ENCODE data around the gene DQX1. TPM values are rescaled to one million over a fixed set of nuclear protein-coding genes. Genes with fewer than 3 reads are reported as not detected.

The DQX1 gene
- polyA plus RNA-seq, 1 donor (not counting 4 experiments of a cell fraction or from before 2014, with no cell fraction given): 5.9 TPM

DNA sequence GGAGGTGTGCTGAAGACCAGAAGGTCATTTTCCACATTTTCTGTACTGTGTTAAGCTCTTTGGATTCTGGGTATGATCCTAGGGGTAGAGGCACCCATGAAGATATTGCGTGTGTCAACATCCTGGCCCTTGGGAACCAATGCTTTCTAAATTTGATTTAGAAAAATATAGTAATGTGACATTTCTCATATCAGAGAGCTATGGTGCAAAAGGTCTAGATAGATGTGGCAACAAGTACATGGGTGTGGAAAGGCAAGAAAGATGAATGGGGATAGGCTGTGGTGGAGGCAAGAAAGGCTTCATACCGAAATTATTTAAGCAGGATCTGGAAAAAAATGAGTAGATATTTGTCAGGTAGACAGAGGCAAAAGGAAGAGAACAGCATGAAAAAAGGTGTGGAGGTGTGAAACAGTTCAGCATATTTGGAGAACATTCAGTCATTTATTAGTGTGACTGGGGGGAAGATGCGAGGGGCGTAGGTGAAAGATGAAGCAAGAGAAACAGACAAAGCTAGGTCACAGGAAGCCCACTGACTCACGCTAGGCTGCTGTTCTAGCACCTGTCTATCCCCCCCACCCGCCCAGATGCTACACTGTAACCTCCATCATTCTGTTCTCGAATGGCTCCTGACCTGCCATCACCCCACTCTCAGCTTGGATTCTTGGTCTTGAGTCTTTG is 40.2 kb upstream of the DQX1 start:
- Histone ChIP-seq H3K4me3 (ENCODE audit: control insufficient read depth in 2 of 3, extremely low read depth in 1 of 3, insufficient read depth in 2 of 3, low read depth in 1 of 3, low read length in 3 of 3) (no peak overlapping the region), H3K27me3 (ENCODE audit: control insufficient read depth, extremely low read depth, insufficient read depth, low read length) (no peaks in the 10 kb centered on the region), H3K9ac (ENCODE audit: control insufficient read depth, extremely low read depth, insufficient read depth, low read length) (no peak overlapping the region), H3K4me2 (ENCODE audit: control insufficient read depth, extremely low read depth, insufficient read depth, low read depth, low read length) (no peak overlapping the region), H3K4me1 (ENCODE audit: control insufficient read depth, extremely low read depth, insufficient read depth, low read length) (peaks cover 46% of the 10 kb centered on the region), H3K9me1 (ENCODE audit: control insufficient read depth, extremely low read depth, insufficient read depth, low read length) (no peaks in the 10 kb centered on the region), H3K36me3 (ENCODE audit: control insufficient read depth in 2 of 2, extremely low read depth in 1 of 2, insufficient read depth in 2 of 2, low read length in 2 of 2) (no peaks in the 10 kb centered on the region), H3K27ac (ENCODE audit: control insufficient read depth, insufficient read depth, low read length) (no peak overlapping the region), H3K9me3 (ENCODE audit: control insufficient read depth, low read depth, low read length) (no peaks in the 10 kb centered on the region), H4K20me1 (ENCODE audit: control insufficient read depth, extremely low read depth, insufficient read depth, low read length) (no peaks in the 10 kb centered on the region), H2AFZ (ENCODE audit: control insufficient read depth, low read length) (no peak overlapping the region), H3K79me2 (ENCODE audit: control insufficient read depth, insufficient read depth, low read length) (no peaks in the 10 kb centered on the region)
- no peak for FAIRE-seq
- dilution Hi-C loops (cut with MboI; ENCODE audit: extremely low pct_ligation_motif_present, low sequenced_read_pairs): no loop called here
- no peak for DNase-seq (ENCODE audit: low read depth, low spot score)
- TF ChIP-seq, protein P1, sequence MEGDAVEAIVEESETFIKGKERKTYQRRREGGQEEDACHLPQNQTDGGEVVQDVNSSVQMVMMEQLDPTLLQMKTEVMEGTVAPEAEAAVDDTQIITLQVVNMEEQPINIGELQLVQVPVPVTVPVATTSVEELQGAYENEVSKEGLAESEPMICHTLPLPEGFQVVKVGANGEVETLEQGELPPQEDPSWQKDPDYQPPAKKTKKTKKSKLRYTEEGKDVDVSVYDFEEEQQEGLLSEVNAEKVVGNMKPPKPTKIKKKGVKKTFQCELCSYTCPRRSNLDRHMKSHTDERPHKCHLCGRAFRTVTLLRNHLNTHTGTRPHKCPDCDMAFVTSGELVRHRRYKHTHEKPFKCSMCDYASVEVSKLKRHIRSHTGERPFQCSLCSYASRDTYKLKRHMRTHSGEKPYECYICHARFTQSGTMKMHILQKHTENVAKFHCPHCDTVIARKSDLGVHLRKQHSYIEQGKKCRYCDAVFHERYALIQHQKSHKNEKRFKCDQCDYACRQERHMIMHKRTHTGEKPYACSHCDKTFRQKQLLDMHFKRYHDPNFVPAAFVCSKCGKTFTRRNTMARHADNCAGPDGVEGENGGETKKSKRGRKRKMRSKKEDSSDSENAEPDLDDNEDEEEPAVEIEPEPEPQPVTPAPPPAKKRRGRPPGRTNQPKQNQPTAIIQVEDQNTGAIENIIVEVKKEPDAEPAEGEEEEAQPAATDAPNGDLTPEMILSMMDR (optimal IDR thresholded peaks at IDR 0.05 in 1 of 3, IDR thresholded peaks at IDR 0.05 in 1 of 3, conservative IDR thresholded peaks at IDR 0.05 in 1 of 3; ENCODE audit: extremely low read depth in 1 of 3, insufficient read depth in 2 of 3, low read length in 3 of 3): no peak
- TF ChIP-seq EZH2 (IDR thresholded peaks at IDR 0.05; ENCODE audit: low read length): no peak

DNA sequence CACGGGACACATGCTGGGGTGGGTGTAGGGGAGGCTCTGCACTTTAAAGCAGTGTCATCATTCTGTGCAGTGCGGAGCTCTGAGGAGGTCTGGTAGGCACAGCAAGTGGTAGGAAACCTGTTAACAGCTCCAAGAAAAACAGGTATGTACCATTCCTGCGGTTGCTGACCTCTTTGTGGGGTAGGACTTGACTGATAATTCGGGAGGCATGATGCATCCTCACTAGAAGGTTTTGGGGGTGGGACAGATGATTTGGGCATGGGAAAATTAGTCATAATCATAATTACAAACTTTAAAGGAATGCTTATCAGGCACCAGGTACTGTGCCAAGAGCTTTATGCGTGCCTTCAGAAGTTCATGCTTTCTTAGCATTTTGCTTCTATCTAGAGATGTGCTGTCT is 38.2 kb upstream of the DQX1 start:
- Histone ChIP-seq H3K27me3 (ENCODE audit: control insufficient read depth, extremely low read depth, insufficient read depth, low read length) (no peaks in the 10 kb centered on the region), H3K4me2 (ENCODE audit: control insufficient read depth, extremely low read depth, insufficient read depth, low read depth, low read length) (peak overlapping the region; percentile 31), H3K9ac (ENCODE audit: control insufficient read depth, extremely low read depth, insufficient read depth, low read length) (no peak overlapping the region), H3K4me1 (ENCODE audit: control insufficient read depth, extremely low read depth, insufficient read depth, low read length) (peaks cover 58% of the 10 kb centered on the region), H3K36me3 (ENCODE audit: control insufficient read depth in 2 of 2, extremely low read depth in 1 of 2, insufficient read depth in 2 of 2, low read length in 2 of 2) (no peaks in the 10 kb centered on the region), H3K4me3 (ENCODE audit: control insufficient read depth in 2 of 3, extremely low read depth in 1 of 3, insufficient read depth in 2 of 3, low read depth in 1 of 3, low read length in 3 of 3) (no peak overlapping the region), H3K27ac (ENCODE audit: control insufficient read depth, insufficient read depth, low read length) (peak overlapping the region; percentile 37), H4K20me1 (ENCODE audit: control insufficient read depth, extremely low read depth, insufficient read depth, low read length) (no peaks in the 10 kb centered on the region), H3K9me1 (ENCODE audit: control insufficient read depth, extremely low read depth, insufficient read depth, low read length) (no peaks in the 10 kb centered on the region), H2AFZ (ENCODE audit: control insufficient read depth, low read length) (peak overlapping the region; percentile 17), H3K9me3 (ENCODE audit: control insufficient read depth, low read depth, low read length) (no peaks in the 10 kb centered on the region), H3K79me2 (ENCODE audit: control insufficient read depth, insufficient read depth, low read length) (no peaks in the 10 kb centered on the region)
- DNase-seq (ENCODE audit: low read depth, low spot score) (peak; percentile 89), FAIRE-seq (peak; percentile 86)
- dilution Hi-C loops (cut with MboI; ENCODE audit: extremely low pct_ligation_motif_present, low sequenced_read_pairs): no loop called here
- TF ChIP-seq EZH2 (IDR thresholded peaks at IDR 0.05; ENCODE audit: low read length): no peak
- TF ChIP-seq, protein P1 (optimal IDR thresholded peaks at IDR 0.05 in 1 of 3, IDR thresholded peaks at IDR 0.05 in 1 of 3, conservative IDR thresholded peaks at IDR 0.05 in 1 of 3; ENCODE audit: extremely low read depth in 1 of 3, insufficient read depth in 2 of 3, low read length in 3 of 3): no peak

Measured in keratinocyte (primary cell).